MM.1S (cell line): Measurements from ENCODE around the gene RNF152.

ENCODE experiments used
- DNase-seq: peaks from one replicate; pipeline ENCODE4 v3.0.0-alpha.2; 2015
- H2AFZ ChIP-seq: fragments of 300-600 bp; sonication (generic); 2 replicates; pipeline ENCODE4 v1.6.0; 2016; ENCODE audit warnings: antibody characterized with exemption, low read length
- H3F3A ChIP-seq: fragments of 300-600 bp; sonication (generic); 2 replicates; pipeline ENCODE4 v1.6.1; 2016; ENCODE audit warnings: mild to moderate bottlenecking, antibody characterized with exemption, low read length, moderate library complexity, mixed read lengths; ENCODE audit not compliant: insufficient read depth
- H3K27ac ChIP-seq: fragments of 300-600 bp; sonication (generic); 2 replicates; pipeline ENCODE4 v1.5.1; 2016; ENCODE audit warnings: mild to moderate bottlenecking, low read length
- H3K27me3 ChIP-seq: fragments of 300-600 bp; sonication (generic); replicated peaks from 2 replicates; pipeline ENCODE4 v1.6.0; 2016; ENCODE audit warnings: low read length; ENCODE audit not compliant: insufficient read depth
- H3K36me3 ChIP-seq: fragments of 300-600 bp; sonication (generic); replicated peaks from 2 replicates; pipeline ENCODE4 v1.6.1; 2016; ENCODE audit warnings: mild to moderate bottlenecking, low read length, mixed read lengths; ENCODE audit not compliant: insufficient read depth
- H3K4me1 ChIP-seq: fragments of 300-600 bp; sonication (generic); 2 replicates; pipeline ENCODE4 v1.6.1; 2016; ENCODE audit warnings: low read length, mixed read lengths
- H3K4me2 ChIP-seq: fragments of 300-600 bp; sonication (generic); 2 replicates; pipeline ENCODE4 v1.6.0; 2016; ENCODE audit warnings: low read depth, low read length
- H3K4me3 ChIP-seq: fragments of 300-600 bp; sonication (generic); 2 replicates; pipeline ENCODE4 v1.5.1; 2016; ENCODE audit warnings: low read length, mixed read lengths
- H3K79me2 ChIP-seq: fragments of 300-600 bp; sonication (generic); 2 replicates; pipeline ENCODE4 v1.6.1; 2016; ENCODE audit warnings: mixed run types, low read length, mixed read lengths
- H3K9ac ChIP-seq: fragments of 300-600 bp; sonication (generic); 2 replicates; pipeline ENCODE4 v1.6.1; 2016; ENCODE audit warnings: low read length, mixed read lengths
- H3K9me2 ChIP-seq: fragments of 300-600 bp; sonication (generic); replicated peaks from 2 replicates; pipeline ENCODE4 v1.6.1; 2016; ENCODE audit warnings: mild to moderate bottlenecking, low read length, mixed read lengths; ENCODE audit not compliant: insufficient read depth
- H3K9me3 ChIP-seq: fragments of 300-600 bp; sonication (generic); replicated peaks from 2 replicates; pipeline ENCODE4 v1.6.1; 2016; ENCODE audit warnings: mild to moderate bottlenecking, low read length, mixed read lengths; ENCODE audit not compliant: insufficient read depth
- H4K20me1 ChIP-seq: fragments of 300-600 bp; sonication (generic); 2 replicates; pipeline ENCODE4 v1.6.1; 2016; ENCODE audit warnings: mild to moderate bottlenecking, low read length, moderate library complexity, mixed read lengths; ENCODE audit not compliant: insufficient read depth
- EZH2 ChIP-seq: fragments of 300-600 bp; sonication (generic); optimal IDR thresholded peaks from 2 replicates; pipeline ENCODE3; 2017; ENCODE audit warnings: low read depth, mild to moderate bottlenecking, antibody characterized with exemption, low read length, mixed read lengths
- EZH2phosphoT487 ChIP-seq: fragments of 300-600 bp; sonication (generic); IDR thresholded peaks from 2 replicates; pipeline ENCODE4 v1.6.1; 2018; ENCODE audit warnings: antibody characterized with exemption, low read length
- TF ChIP-seq, protein P1 (sequence below): fragments of 300-600 bp; sonication (generic); IDR thresholded peaks from 2 replicates; pipeline ENCODE4 v1.5.1; 2016; ENCODE audit warnings: antibody characterized with exemption, low read length, mixed read lengths

Gene RNF152

DNA sequence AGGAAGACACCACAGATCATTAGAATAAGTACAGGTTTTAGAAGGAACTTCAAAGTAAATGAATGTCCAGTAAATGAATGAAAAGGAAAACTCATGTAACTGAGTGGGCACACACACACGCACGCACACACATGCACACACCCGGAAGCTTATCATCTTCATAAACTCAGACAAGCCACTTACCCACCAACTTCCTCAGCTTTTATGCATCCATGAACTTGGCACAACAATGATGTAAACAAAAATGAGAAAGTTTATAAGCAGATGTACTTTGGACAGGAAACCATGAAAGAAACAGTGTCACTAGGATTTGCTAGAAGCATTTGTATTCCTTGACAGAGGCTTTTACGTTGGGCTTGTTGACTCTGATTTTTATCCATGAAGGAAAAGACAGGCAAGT lies 23.2 kb downstream of the RNF152 start:
- H3K27ac ChIP-seq, result no peak overlapping the region
- H3K27me3 ChIP-seq, result no peaks in the 10 kb centered on the region
- H2AFZ ChIP-seq, result no peak overlapping the region
- no peaks in the 10 kb centered on the region for H3K4me1 ChIP-seq
- H3K4me2 ChIP-seq, result no peak overlapping the region
- H3F3A ChIP-seq, result no peaks in the 10 kb centered on the region
- DNase-seq, result no peak
- H3K9me2 ChIP-seq, result no peaks in the 10 kb centered on the region
- no peaks in the 10 kb centered on the region for H3K79me2 ChIP-seq
- no peaks in the 10 kb centered on the region for H3K36me3 ChIP-seq
- H4K20me1 ChIP-seq, result no peaks in the 10 kb centered on the region
- no peak for TF ChIP-seq EZH2
- TF ChIP-seq, protein P1, sequence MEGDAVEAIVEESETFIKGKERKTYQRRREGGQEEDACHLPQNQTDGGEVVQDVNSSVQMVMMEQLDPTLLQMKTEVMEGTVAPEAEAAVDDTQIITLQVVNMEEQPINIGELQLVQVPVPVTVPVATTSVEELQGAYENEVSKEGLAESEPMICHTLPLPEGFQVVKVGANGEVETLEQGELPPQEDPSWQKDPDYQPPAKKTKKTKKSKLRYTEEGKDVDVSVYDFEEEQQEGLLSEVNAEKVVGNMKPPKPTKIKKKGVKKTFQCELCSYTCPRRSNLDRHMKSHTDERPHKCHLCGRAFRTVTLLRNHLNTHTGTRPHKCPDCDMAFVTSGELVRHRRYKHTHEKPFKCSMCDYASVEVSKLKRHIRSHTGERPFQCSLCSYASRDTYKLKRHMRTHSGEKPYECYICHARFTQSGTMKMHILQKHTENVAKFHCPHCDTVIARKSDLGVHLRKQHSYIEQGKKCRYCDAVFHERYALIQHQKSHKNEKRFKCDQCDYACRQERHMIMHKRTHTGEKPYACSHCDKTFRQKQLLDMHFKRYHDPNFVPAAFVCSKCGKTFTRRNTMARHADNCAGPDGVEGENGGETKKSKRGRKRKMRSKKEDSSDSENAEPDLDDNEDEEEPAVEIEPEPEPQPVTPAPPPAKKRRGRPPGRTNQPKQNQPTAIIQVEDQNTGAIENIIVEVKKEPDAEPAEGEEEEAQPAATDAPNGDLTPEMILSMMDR, result no peak
- TF ChIP-seq EZH2phosphoT487, result no peak
- no peaks in the 10 kb centered on the region for H3K9me3 ChIP-seq
- H3K9ac ChIP-seq, result no peak overlapping the region
- H3K4me3 ChIP-seq, result no peak overlapping the region

GRCh38 chr18:61865466-61866175 lies 27.2 kb downstream of the RNF152 start:
- Histone ChIP-seq H3F3A (no peaks in the 10 kb centered on the region), H3K9me3 (no peaks in the 10 kb centered on the region), H2AFZ (no peak overlapping the region), H3K27ac (no peak overlapping the region), H3K4me2 (no peak overlapping the region), H4K20me1 (no peaks in the 10 kb centered on the region), H3K4me3 (no peak overlapping the region), H3K9me2 (no peaks in the 10 kb centered on the region), H3K27me3 (no peaks in the 10 kb centered on the region), H3K4me1 (no peaks in the 10 kb centered on the region), H3K9ac (no peak overlapping the region), H3K79me2 (no peaks in the 10 kb centered on the region), H3K36me3 (no peaks in the 10 kb centered on the region)
- DNase-seq, result no peak
- TF ChIP-seq EZH2, result no peak
- TF ChIP-seq, protein P1, result no peak
- no peak for TF ChIP-seq EZH2phosphoT487

GRCh38 chr18:61861372-61861771 lies 31.4 kb downstream of the RNF152 start:
- Histone ChIP-seq H3K27ac (no peak overlapping the region), H4K20me1 (no peaks in the 10 kb centered on the region), H3K9me2 (no peaks in the 10 kb centered on the region), H3K4me3 (no peak overlapping the region), H3K36me3 (no peaks in the 10 kb centered on the region), H3K9ac (no peak overlapping the region), H3K27me3 (no peaks in the 10 kb centered on the region), H3F3A (no peaks in the 10 kb centered on the region), H3K4me1 (no peaks in the 10 kb centered on the region), H3K79me2 (no peaks in the 10 kb centered on the region), H3K4me2 (no peak overlapping the region), H2AFZ (no peak overlapping the region), H3K9me3 (no peaks in the 10 kb centered on the region)
- no peak for DNase-seq
- TF ChIP-seq, protein P1, result no peak
- no peak for TF ChIP-seq EZH2phosphoT487
- TF ChIP-seq EZH2, result no peak
